Fibroblast of gingiva (primary cell): ENCODE measurements around the gene VKORC1L1.
A peak's percentile ranks its signal among the peaks of the same experiment; 100 is the strongest.
"Not testable (repeated sequence)": the region's sequence is repeated elsewhere in the genome, so short reads cannot be mapped to it uniquely, and the experiment has no call there.

ENCODE experiments used
- DNase-seq: peaks from one replicate; pipeline ENCODE4 v3.0.0-alpha.2; 2011; ENCODE audit warnings: low read depth

Gene VKORC1L1

GRCh38 chr7:65872776-65873581 lies at the start of gene VKORC1L1:
VKORC1L1 (plus strand) TSS chr7:65873074; CDS start chr7:65873372, 298 bp downstream.
- DNase-seq, result peak; percentile 94

DNA sequence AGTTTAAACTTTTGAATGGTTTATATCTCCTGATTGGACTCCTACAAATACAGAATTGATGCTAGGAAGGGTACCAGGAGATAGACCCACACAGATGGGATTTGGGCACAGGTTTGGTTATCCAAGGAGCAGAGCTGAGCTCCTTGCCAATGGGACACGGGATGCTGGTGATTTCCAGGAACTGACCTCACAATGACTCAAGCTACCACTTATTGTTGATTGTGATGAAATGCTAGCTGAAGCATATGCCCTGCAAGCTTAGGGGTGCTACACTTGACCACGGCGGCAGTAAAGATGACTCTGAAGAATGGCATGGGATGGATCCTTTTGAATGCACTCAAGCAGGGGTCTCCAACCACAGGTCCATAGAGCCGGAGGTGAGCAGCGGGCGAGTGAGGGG lies 45.5 kb upstream of the VKORC1L1 start:
- DNase-seq, result no peak

DNA sequence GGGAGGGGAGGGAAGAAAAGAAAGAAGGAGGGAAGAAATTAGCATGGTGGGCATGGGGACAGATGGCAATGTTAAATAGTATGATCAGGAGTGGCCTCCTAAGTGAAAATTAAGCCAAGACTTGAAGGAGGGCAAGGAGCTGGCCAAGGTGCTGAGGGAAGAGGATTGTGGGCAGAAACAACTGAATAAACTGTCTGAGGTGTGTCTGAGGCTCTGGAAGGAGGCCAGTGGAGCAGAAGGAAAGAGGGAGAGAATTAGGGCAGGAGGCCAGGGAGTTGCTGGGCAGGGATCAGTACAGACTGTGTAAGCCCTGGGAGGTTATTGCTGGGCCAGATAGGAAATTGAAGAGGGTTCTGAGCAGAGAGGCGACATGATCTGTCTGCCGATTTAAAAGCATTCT lies 40.6 kb upstream of the VKORC1L1 start:
- DNase-seq, result no peak

DNA sequence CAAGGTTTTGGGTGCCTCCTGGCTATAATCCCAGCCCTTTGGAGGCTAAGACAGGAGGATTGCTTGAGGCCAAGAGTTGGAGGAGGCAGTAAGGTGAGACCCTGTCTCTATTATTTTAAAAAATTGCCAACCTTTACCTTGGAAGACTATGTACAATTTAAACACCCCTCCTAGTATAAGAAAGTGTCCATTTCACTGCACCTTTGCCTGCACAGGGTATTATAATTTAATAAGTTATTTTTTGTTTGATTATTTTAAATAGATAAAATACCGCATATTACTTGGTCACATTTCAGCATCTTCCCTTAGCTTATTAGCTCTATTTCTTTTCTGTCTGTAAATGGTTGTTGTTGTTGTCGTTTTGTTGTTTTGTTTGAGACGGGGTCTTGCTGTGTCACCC lies 36.2 kb upstream of the VKORC1L1 start:
- not testable (repeated sequence) for DNase-seq

GRCh38 chr7:65837541-65837956 lies 35.3 kb upstream of the VKORC1L1 start:
- peak; percentile 41 for DNase-seq

GRCh38 chr7:65839846-65840245 lies 33.0 kb upstream of the VKORC1L1 start:
- DNase-seq, result no peak

DNA sequence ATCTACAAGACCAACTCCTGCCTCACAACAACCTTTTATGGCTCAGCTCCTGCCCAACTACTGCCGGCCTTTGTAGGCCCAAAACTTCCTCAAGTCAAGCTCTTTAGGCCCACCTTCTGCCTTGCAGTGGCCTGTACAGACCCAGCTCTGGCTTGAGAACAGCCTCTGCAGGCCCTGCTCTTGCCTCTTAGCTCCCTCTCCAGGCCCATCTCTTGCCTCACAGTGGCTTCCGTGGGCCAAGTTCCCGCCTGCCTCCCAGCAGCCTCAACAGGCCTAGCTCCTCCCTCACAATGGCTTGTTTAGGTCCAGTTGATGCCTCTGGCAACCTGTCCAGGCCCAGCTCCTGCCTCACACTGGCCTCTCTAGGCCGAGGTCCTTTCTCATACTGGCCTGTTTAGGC lies 32.4 kb upstream of the VKORC1L1 start:
- DNase-seq, result no peak

DNA sequence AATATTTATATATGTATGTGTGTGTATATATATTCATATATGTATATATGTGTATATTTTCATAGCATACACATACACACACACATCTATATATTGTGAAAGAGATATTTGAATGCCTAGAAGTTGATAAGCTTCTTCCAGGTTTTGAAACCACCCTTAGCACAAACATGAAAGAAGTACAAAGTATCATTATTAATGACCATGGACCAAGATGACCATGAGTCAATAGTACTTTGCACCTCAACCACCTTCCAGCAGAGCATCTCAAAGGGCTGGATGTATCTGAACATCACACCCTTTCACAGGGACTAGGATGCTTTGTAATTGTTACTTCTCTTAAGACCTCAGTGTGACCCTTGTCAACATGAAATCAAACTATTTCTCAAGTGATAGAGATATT lies 29.3 kb upstream of the VKORC1L1 start:
- DNase-seq, result not testable (repeated sequence)

DNA sequence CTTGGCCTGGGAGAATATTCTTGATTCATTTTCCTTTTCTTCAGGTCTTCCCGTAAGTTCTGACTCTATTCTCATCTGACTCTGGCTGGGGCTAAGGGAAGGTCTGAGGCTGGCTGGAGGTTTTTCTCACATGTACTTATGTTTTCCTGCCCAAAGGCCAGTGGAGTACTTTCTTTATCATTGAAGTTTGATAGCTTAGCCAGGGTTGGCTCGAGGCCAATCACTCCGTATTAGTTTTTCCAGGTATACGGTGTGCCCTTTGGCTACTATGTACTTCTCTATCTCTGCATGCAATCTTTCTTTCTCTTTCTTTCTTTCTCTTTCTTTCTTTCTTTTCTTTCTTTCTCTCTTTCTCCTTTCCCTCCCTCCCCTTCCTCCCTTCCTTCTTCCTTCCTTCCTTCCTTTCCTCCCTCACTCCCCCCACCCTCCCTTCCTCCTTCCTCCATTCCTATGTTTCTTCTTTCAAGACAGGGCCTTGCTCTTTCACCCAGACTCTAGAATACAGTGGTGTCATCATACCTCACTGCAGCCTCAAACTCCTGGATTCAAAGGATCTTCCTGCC lies 26.8 kb upstream of the VKORC1L1 start:
- DNase-seq, result no peak

DNA sequence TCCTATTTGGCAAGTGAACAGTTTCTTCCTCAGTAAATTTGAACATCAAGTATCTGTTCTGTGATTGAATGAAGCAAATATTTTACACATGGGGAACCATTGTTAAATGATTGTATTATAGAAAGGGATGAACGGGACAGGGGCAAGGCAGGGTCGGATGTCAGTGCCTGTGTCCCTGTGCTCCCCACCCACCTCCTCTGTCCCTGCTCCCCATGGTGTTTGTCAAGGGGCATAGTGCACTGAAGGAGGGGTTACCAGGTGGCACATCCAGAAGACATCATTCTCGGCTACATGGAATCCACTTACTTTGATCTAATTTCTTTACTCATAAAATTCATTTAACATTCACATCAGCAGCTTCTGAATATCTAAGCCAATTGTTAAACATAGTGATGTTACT lies 19.4 kb upstream of the VKORC1L1 start:
- not testable (repeated sequence) for DNase-seq

DNA sequence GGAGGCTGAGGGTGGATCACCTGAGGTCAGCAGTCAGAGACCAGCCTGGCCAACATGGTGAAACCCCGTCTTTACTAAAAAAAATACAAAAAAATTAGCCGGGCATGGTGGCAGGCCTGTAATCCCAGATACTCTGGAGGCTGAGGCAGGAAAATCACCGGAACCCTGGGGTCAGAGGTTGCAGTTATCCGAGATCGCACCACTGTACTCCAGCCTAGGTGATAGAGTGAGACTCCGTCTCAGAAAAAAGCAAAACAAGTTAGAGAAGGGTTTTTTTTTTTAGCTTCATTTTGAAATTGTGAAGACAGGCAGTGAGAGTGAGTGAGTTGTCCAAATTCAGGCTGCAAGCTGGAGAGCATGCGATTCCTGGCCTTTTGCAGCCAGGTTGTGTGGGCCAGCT lies 19.0 kb upstream of the VKORC1L1 start:
- not testable (repeated sequence) for DNase-seq

DNA sequence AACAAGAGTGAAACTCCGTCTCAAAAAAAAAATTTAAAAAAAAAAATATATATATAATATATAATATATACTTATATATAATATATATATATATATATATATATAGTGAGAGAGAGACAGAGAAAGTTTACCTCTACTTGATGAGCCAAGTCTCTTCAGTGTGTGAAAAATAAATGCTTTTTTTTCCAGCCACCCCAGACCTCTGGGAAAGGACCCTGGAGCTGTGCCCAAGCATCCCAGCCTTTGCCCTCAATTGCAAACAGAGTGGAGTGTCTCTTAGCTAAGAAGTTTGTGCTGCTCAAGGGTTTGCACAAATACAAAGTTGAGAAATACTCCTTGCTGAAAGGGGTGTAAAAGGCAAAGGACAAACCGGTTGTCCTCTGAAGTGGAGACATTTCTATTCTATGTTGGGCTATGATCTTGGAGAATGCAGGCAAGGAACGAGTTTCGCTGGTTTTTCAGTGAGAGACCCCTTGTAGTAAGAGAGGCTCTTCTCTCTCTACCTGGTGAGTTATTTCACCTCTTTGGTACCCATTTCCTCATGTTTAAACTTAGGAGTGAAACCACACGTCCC lies 15.5 kb upstream of the VKORC1L1 start:
- DNase-seq, result not testable (repeated sequence)

- not testable (repeated sequence) for DNase-seq
These were observed 14.2 kb upstream of the VKORC1L1 start for GRCh38 chr7:65858660-65859059.

DNA sequence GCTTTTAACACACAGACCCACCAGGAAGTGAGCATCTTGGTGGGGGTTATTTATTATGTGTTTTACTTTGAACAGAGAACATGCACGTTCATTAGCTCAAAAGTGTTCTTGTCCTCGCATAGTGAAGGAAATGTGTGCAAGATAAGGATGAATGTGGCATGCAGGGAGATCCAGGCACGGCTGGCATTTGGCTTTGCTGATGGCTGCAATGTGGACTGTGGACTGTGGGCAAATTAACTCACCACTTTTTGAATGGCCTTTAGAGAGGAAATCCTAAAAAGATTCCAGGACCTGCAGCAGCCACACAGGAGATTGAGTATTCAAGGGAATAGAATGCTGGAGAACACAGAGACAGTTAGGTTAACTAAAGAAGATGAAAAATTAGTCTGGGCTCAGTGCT lies 6.6 kb upstream of the VKORC1L1 start:
- not testable (repeated sequence) for DNase-seq

- not testable (repeated sequence) for DNase-seq
These were observed 5.2 kb upstream of the VKORC1L1 start for GRCh38 chr7:65867681-65868080.

- DNase-seq, result peak; percentile 57
These were observed 3.6 kb upstream of the VKORC1L1 start for GRCh38 chr7:65869312-65869711.

GRCh38 chr7:65871451-65871850 lies 1.4 kb upstream of the VKORC1L1 start:
- DNase-seq, result peak; percentile 6

DNA sequence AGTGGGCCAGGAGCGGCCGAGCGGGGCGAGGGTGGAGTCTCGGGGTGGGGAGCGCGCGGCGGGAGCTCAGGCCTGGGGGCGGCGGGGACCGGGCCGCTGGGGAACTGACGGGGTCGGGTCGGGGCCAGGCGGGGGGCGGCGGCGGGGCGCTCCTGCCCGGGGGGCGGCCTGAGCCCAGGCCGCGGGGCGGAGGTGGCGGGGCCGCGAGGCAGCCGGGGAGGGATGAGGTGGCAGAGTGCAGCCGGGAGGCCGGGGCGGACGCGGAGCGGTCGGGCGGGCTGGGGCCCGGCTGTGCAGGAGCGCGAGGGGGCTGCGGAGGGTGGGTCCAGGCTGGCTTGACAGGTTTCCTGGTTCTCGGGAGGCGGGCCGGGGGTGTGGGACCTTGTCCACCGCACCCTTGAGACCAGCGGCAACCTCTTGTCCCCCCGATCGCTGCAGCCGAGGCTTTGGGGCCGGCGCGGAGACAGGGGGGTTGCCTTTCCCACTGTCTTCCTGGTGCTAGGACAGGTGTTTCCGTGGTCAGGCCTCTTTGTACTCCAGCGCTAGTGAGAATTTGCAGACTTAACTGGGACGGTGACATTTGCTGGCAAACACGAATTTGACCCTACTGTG lies 814 bp downstream of the VKORC1L1 start:
- DNase-seq, result not testable (repeated sequence)

GRCh38 chr7:65875715-65876114 lies 2.8 kb downstream of the VKORC1L1 start:
- DNase-seq, result peak; percentile 6

DNA sequence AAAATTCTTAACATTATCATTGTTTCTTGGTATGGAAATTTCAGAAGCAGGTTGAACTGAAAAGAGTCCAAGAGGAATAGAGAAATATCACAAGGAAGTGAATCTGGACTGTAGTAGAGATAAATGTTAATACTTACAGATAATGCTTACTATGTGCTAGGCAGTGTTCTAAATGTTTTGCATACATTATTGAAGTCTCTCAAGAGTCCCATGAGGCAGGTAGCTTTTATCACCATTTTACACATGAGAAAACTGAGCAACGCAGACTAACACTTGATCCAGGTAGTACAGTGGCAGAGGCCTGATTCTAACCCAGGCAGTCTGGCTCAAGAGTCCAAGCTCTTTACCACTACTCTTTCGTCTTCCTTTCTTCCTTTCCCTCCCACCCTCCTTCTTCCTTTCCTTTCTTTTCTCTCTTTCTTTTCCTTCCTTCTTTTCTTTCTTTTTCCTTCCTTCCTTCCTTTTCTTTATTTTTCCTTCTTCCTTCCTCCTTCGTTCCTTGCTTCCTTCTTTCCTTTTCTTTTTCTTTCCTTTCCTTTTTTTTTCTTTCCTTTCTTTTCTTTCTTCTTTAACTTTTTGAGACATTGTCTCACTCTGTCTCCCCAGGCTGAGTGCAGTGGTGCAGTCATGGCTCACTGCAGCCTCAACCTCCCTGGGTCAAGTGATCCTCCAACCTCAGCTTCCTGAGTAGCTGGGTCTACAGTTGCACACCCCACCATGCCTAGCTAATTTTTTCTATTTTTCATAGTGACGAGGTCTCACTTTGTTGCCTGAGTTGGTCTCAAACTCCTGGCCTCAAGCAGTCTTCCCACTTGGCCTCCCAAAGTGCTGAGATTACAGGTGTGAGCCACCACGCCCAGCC lies 6.6 kb downstream of the VKORC1L1 start:
- DNase-seq, result not testable (repeated sequence)

GRCh38 chr7:65880242-65880641 lies 7.4 kb downstream of the VKORC1L1 start:
- not testable (repeated sequence) for DNase-seq

DNA sequence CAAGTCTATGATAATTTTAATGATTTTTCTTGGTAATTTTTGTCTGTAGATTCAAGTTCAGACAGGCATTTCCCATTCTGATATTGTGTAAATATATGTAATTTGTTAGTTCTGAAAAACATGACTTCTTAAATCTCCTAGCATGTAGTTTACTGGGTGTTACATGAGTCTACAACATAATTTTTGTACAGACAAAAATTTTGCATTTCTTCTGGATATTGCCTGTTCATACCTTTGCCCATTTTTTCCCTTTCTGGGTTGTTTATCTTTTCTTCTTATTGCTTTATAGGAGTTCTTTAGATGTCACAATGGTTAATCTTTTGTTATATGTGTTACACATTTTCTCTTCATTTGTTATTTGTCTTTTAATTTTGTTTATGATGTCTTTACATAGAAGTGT lies 12.1 kb downstream of the VKORC1L1 start:
- DNase-seq, result not testable (repeated sequence)
